AG04449 (cell line): Measurements from ENCODE around the gene CCND1.

ENCODE experiments used
- CTCF ChIA-PET: fragments of 350-600 bp; formaldehyde crosslinking; extraction: SDS; loops from one replicate; lab custom pipeline; 2021; ENCODE audit warnings: antibody characterized with exemption; lab: Yijun Ruan, JAX
- POLR2A ChIA-PET: fragments of 400-600, 350-600 bp; formaldehyde crosslinking; extraction: SDS; loops from one replicate; lab custom pipeline; 2020; ENCODE audit warnings: antibody characterized with exemption, inconsistent platforms; lab: Yijun Ruan, JAX
- DNase-seq: peaks from one replicate; pipeline ENCODE4 v3.0.0-alpha.2; 2010; ENCODE audit warnings: low read depth, low spot score
- H3K4me3 ChIP-seq: 2 replicates; pipeline ENCODE4 v1.5.1; 2011; ENCODE audit warnings: low read depth, mild to moderate bottlenecking, control low read depth, low read length
- CTCF ChIP-seq: IDR thresholded peaks from one replicate; pipeline ENCODE4 v1.5.1; 2011; ENCODE audit warnings: mild to moderate bottlenecking, moderate library complexity, low read length, control low read depth, inconsistent platforms; ENCODE audit not compliant: insufficient read depth; ENCODE audit errors: missing control alignments

The CCND1 gene

GRCh38 chr11:69637198-69637940 is 3.6 kb upstream of the CCND1 start:
- POLR2A ChIA-PET = interaction anchor here (9.5 kb wide), 1 partner anchor 339 kb away, joined by 98 read pairs; no protein-coding TSS in a partner anchor
- no peak for TF ChIP-seq CTCF
- H3K4me3 ChIP-seq = no peak overlapping the region
- DNase-seq = no peak
- CTCF ChIA-PET = no interaction called here

- peak overlapping the region; percentile 51 for H3K4me3 ChIP-seq
Measured at GRCh38 chr11:69637941-69638871, 2.8 kb upstream of the CCND1 start.

GRCh38 chr11:69638941-69639681 is 1.8 kb upstream of the CCND1 start:
- peak; percentile 76 for DNase-seq
- ChIA-PET CTCF (interaction anchor here (1.2 to 2.4 kb wide), 2 partner anchors 428 to 538 kb away, joined by 3 to 13 read pairs; no protein-coding TSS in a partner anchor), POLR2A (interaction anchor here (0.6 to 9.5 kb wide), 12 partner anchors 10 to 341 kb away, joined by 3 to 98 read pairs (median 4); no protein-coding TSS in a partner anchor)
- peak overlapping the region; percentile 99 for H3K4me3 ChIP-seq
- no peak for TF ChIP-seq CTCF

More at GRCh38 chr11:69637941-69638871, 2.8 kb upstream of the CCND1 start:
- POLR2A ChIA-PET = interaction anchor here (0.6 to 9.5 kb wide), 12 partner anchors 11 to 340 kb away, joined by 3 to 98 read pairs (median 4); no protein-coding TSS in a partner anchor
- no peak for TF ChIP-seq CTCF
- no peak for DNase-seq
- CTCF ChIA-PET = no interaction called here

GRCh38 chr11:69639831-69640230 is 1.1 kb upstream of the CCND1 start:
- ChIA-PET POLR2A (interaction anchor here (1.2 to 9.5 kb wide), 7 partner anchors 197 to 342 kb away, joined by 3 to 98 read pairs (median 9); no protein-coding TSS in a partner anchor), CTCF (interaction anchor here (1.2 to 2.4 kb wide), 2 partner anchors 429 to 539 kb away, joined by 3 to 13 read pairs; no protein-coding TSS in a partner anchor)
- DNase-seq = no peak
- H3K4me3 ChIP-seq = peak overlapping the region; percentile 99
- TF ChIP-seq CTCF = no peak

- peak overlapping the region; percentile 99 for H3K4me3 ChIP-seq
- no peak for TF ChIP-seq CTCF
- ChIA-PET POLR2A (interaction anchor here (0.7 to 9.5 kb wide), 3 partner anchors 177 to 342 kb away, joined by 3 to 98 read pairs (median 10); no protein-coding TSS in a partner anchor), CTCF (interaction anchor here (0.9 to 2.4 kb wide), 3 partner anchors 348 to 539 kb away, joined by 3 to 13 read pairs (median 3); no protein-coding TSS in a partner anchor)
- DNase-seq = no peak
Measured at GRCh38 chr11:69640260-69640994, 529 bp upstream of the CCND1 start.
